A549 treated with DMSO at 1 μM for 4 hours (cell line): ENCODE data around the gene TNFSF15. TPM values are rescaled to one million over a fixed set of nuclear protein-coding genes. Genes with fewer than 3 reads are reported as not detected.

Experiments used
- total RNA-seq: library from RNA; stranded (reverse); fragments of 200-300 nt; extraction: Qiagen RNA extraction; gene quantifications from 5 replicates; pipeline ENCODE4 v1.2.3, GENCODE V29; 2022; ENCODE audit warnings: low read depth

Gene TNFSF15
- total RNA-seq = 0.27 to 0.44 TPM (median 0.40 TPM) in 5 replicates

DNA sequence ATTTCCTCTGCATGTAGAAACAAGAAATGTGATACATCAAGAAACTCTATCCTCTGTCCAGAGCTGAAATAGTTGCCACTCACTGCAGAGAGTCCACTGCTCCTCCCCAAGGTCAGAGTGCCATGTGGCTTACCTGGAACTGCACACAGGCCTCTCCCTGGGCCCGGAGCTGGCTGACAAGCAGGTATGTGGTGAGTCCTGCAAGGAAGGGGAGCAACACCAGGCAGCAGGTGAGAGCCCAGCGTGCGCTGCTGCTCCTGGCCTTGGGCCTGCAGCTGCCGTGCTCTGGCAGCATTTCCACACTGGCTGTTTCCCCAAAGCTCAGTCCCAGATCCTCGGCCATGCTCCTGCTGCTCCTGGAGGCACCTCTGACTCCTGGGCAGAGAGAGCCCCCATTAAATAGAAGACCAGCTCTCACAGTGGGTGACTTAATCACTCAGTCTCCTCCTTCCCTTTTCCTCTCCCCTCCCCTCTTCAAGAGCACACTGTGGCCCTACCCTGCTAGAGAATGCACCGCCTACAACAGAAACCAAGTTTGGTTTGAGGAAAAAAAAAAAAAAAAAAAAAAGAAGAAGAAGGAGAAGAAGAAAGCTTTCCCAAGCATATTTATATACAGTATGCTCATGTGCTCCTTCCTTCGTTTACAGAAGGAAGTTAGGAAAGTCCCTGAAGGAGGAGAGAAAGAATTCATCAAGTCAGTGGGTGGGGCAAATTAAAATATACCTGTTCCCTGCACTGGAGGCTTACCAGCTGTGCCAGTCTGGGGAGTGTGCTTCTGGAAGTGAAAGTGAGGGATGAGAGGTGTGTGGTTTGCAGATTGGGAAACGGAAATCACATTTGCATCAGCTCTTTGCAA, at the start of gene TNFSF15:
Gene TNFSF15, minus strand, starts transcription at position 370 of the 856 bp plus-strand sequence. Its CDS starts 27 bp downstream, at position 343.

Other genes with a start within 250 kb of the TNFSF15 start
- 113 to 156 TPM (median 123 TPM) in 5 replicates for gene ATP6V1G1, start 218.3 kb downstream of the TNFSF15 start, total RNA-seq
- 10.7 to 15.1 TPM (median 13.5 TPM) in 5 replicates for gene TMEM268, start 194.7 kb downstream of the TNFSF15 start, total RNA-seq
- gene TEX53, start 148.2 kb downstream of the TNFSF15 start, total RNA-seq = not detected in 5 replicates
- not detected in 5 replicates for gene TEX48, start 123.8 kb downstream of the TNFSF15 start, total RNA-seq
- not detected in 5 replicates for gene TNFSF8, start 124.6 kb upstream of the TNFSF15 start, total RNA-seq